A549 (cell line): ENCODE data around the gene USF1. TPM values are rescaled to one million over a fixed set of nuclear protein-coding genes. Genes with fewer than 3 reads are reported as not detected.
A peak's percentile ranks its signal among the peaks of the same experiment; 100 is the strongest.

ENCODE experiments used
- ATAC-seq, 2 experiments: fragments of 200-7000 bp in 1 of 2; fragments of >200 bp in 1 of 2; cut with Nextera tagmentation in 1 of 2; cut with Tn5 transposase in 1 of 2; 3 replicates each; pipeline versions ENCODE4 v1.8.0 to v1.9.1; 2018 to 2020; ENCODE audit warnings: mild to moderate bottlenecking in 1 of 2, moderate library complexity in 1 of 2
- CTCF ChIA-PET: fragments of 300-600 bp; sonication (Branson Sonifier 250); formaldehyde crosslinking; extraction: SDS; loops from one replicate; lab custom pipeline; 2021; ENCODE audit warnings: antibody characterized with exemption, inconsistent platforms; lab: Yijun Ruan, JAX
- POLR2A ChIA-PET: fragments of 350-600 bp; formaldehyde crosslinking; extraction: SDS; loops from one replicate; lab custom pipeline; 2021; ENCODE audit warnings: antibody characterized with exemption, inconsistent platforms; lab: Yijun Ruan, JAX
- DNase-seq, 2 experiments: peaks; one replicate each; pipeline versions ENCODE4 v3.0.0 to v3.0.0-alpha.2; 2011 to 2016; ENCODE audit warnings: low read depth in 1 of 2, low spot score in 1 of 2
- FAIRE-seq: peaks from 2 replicates; lab custom pipeline; 2011; peaks lifted over from hg19 to GRCh38; lab: Jason Lieb, UNC
- H3K27ac ChIP-seq, 2 experiments: fragments of >200 bp; sonication (Bioruptor Twin); formaldehyde crosslinking; 3 replicates each; pipeline ENCODE4 v1.5.1; 2016 to 2017
- H3K4me1 ChIP-seq: fragments of >200 bp; sonication (Bioruptor Twin); formaldehyde crosslinking; 3 replicates; pipeline ENCODE4 v1.6.1; 2016
- H3K4me2 ChIP-seq: fragments of >200 bp; sonication (Bioruptor Twin); formaldehyde crosslinking; 3 replicates; pipeline ENCODE4 v1.6.1; 2016
- H3K4me3 ChIP-seq: fragments of >200 bp; sonication (Bioruptor Twin); formaldehyde crosslinking; 3 replicates; pipeline ENCODE4 v1.5.1; 2016
- H3K9me3 ChIP-seq: fragments of >200 bp; sonication (Bioruptor Twin); formaldehyde crosslinking; 3 replicates; pipeline ENCODE4 v1.6.1; 2016
- CHD2 ChIP-seq: fragments of 150-350 bp; IDR thresholded peaks from 2 replicates; pipeline ENCODE4 v1.6.1; 2014; ENCODE audit warnings: low read length; ENCODE audit not compliant: partially characterized antibody
- EHMT2 ChIP-seq: fragments of 200-600 bp; sonication (generic); IDR thresholded peaks from 2 replicates; pipeline ENCODE4 v1.6.1; 2016; ENCODE audit warnings: antibody characterized with exemption, low read depth, mild to moderate bottlenecking, moderate library complexity
- EP300 ChIP-seq, 2 experiments: fragments of >200 bp; sonication (Bioruptor Twin); formaldehyde crosslinking; IDR thresholded peaks; 2 replicates in 1 of 2; 3 replicates in 1 of 2; pipeline ENCODE4 v1.6.1; 2016 to 2017
- FOSB ChIP-seq: fragments of 250-450 bp; sonication (Bioruptor Pico); IDR thresholded peaks from 2 replicates; pipeline ENCODE4 v1.5.0; 2020; ENCODE audit warnings: mild to moderate bottlenecking, moderate library complexity
- FOXS1 ChIP-seq: fragments of 250-450 bp; sonication (Bioruptor Pico); IDR thresholded peaks from 2 replicates; pipeline ENCODE4 v1.5.0; 2020; ENCODE audit warnings: mild to moderate bottlenecking, moderate library complexity
- HDAC2 ChIP-seq: fragments of 200-600 bp; sonication (generic); IDR thresholded peaks from 2 replicates; pipeline ENCODE4 v1.6.1; 2016
- HES2 ChIP-seq: fragments of >200 bp; sonication (Bioruptor Twin); formaldehyde crosslinking; IDR thresholded peaks from 2 replicates; pipeline ENCODE4 v1.6.1; 2016
- HOXB5 ChIP-seq: fragments of 250-450 bp; sonication (Bioruptor Pico); IDR thresholded peaks from 2 replicates; pipeline ENCODE4 v1.5.0; 2020; ENCODE audit warnings: mild to moderate bottlenecking, moderate library complexity
- JUN ChIP-seq, 2 experiments: fragments of >200 bp; sonication (Bioruptor Twin); formaldehyde crosslinking; IDR thresholded peaks; 2 replicates in 1 of 2; 3 replicates in 1 of 2; pipeline ENCODE4 v1.6.1; 2016 to 2017
- MAFK ChIP-seq: fragments of 450-650 bp; IDR thresholded peaks from 2 replicates; pipeline ENCODE4 v1.6.1; 2014; ENCODE audit not compliant: partially characterized antibody
- POLR2A ChIP-seq: IDR thresholded peaks from 2 replicates; pipeline ENCODE4 v1.6.1; 2012; ENCODE audit warnings: mild to moderate bottlenecking, low read length
- RAD21 ChIP-seq, 2 experiments: fragments of >200 bp in 1 of 2; sonication (Bioruptor Twin) in 1 of 2; formaldehyde crosslinking in 1 of 2; IDR thresholded peaks in 1 of 2; conservative IDR thresholded peaks in 1 of 2; 2 replicates in 1 of 2; 3 replicates in 1 of 2; pipeline ENCODE4 v1.6.1; 2012 to 2018; ENCODE audit warnings: inconsistent platforms in 1 of 2
- RCOR1 ChIP-seq: fragments of 150-350 bp; IDR thresholded peaks from 2 replicates; pipeline ENCODE4 v1.6.1; 2014; ENCODE audit warnings: antibody characterized with exemption, low read length, low read depth
- RNF2 ChIP-seq: fragments of 200-600 bp; sonication (generic); IDR thresholded peaks from 2 replicates; pipeline ENCODE4 v1.6.1; 2016; ENCODE audit warnings: low read depth, mild to moderate bottlenecking, antibody characterized with exemption, moderate library complexity, borderline replicate concordance
- SMC3 ChIP-seq: fragments of >200 bp; sonication (Bioruptor Twin); formaldehyde crosslinking; IDR thresholded peaks from 3 replicates; pipeline ENCODE4 v1.6.1; 2018; ENCODE audit warnings: inconsistent platforms
- TFCP2L1 ChIP-seq: fragments of 250-450 bp; sonication (Bioruptor Pico); IDR thresholded peaks from 2 replicates; pipeline ENCODE4 v1.5.0; 2021; ENCODE audit warnings: mild to moderate bottlenecking
- ZNF302 ChIP-seq: fragments of 250-450 bp; sonication (Bioruptor Pico); IDR thresholded peaks from 2 replicates; pipeline ENCODE4 v1.9.0; 2021; ENCODE audit warnings: inconsistent platforms, mild to moderate bottlenecking, moderate library complexity
- WGBS: methylation state at CpG from one replicate; pipeline ENCODE4 v1.1.6; 2017; ENCODE audit errors: missing lambda C conversion rate; 5-methylcytosine and 5-hydroxymethylcytosine counted together
- polyA plus RNA-seq, 4 experiments: library from polyadenylated mRNA; depleted of rRNA in 3 of 4; stranded (reverse); fragments of >200 nt; fragmentation: RNase III in 1 of 4; extraction: RNeasy Plus Mini Kit Qiagen cat#74134 plus additional on column Dnase treatment in 1 of 4; gene quantifications; 2 replicates in 3 of 4; 3 replicates in 1 of 4; pipeline ENCODE4 v1.2.3, GENCODE V29; 2011 to 2017
- TF ChIP-seq, protein P1 (sequence below): fragments of 200-600 bp; sonication (generic); IDR thresholded peaks from 2 replicates; pipeline ENCODE4 v1.6.1; 2016; ENCODE audit warnings: antibody characterized with exemption, mild to moderate bottlenecking, moderate library complexity

USF1 gene
- polyA plus RNA-seq, 2 of the 4 experiments (the other 2 are of a cell fraction) = 35.5 to 60.5 TPM

DNA sequence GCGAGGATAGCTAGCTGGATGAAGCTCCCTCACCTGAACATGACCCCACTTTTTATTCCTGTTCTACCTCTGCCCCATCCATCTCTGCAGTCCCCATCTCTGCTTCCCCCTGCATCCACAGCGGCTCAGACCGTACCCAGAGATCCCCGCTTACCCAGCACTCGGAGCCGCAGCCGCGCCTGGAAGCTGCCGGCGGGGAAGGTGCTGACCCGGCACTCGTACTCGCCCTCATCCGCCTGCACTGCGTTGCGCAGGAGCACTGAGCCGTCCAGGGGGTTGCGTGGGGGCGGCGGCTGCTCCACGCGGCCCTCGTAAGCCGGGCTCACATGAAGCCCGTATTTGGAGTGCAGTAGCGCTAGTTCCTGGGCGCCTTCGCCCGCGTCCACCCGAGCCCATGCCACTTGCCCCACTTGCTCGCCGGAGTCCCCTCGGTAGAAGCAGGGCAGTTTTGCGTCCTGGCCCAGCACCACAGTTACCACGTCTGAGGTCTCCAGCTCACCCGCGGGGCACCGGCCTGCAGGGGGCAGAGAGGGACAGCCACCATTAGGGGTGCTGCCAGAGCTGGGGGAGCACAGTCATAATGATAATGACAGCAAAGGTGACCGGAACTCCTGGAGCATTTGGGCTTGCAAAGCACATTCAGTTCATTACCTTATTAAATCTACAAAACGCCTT, 33.8 kb upstream of the USF1 start:
- DNase-seq = no peak
- Histone ChIP-seq H3K9me3 (no peaks in the 10 kb centered on the region), H3K4me3 (no peak overlapping the region), H3K27ac (peak overlapping the region in 1 of 2 experiments; percentile 5; a peak in 1 of 6 replicates), H3K4me2 (no peak overlapping the region), H3K4me1 (peaks cover 40% of the 10 kb centered on the region)
- no peak for FAIRE-seq
- TF ChIP-seq POLR2A = no peak
- no peak for TF ChIP-seq EP300 (IDR thresholded peaks at IDR 0.05)
- ChIA-PET POLR2A (interaction anchor here (0.9 kb wide), 1 partner anchor 32 kb away, joined by 3 read pairs; no protein-coding TSS in a partner anchor), CTCF (interaction anchor here (1.1 to 12.7 kb wide), 5 partner anchors 8 to 82 kb away, joined by 3 to 167 read pairs (median 5); partner anchors contain the start of gene KLHDC9)
- WGBS = 93% methylated on average over 26 of the region's 41 CpGs
- no peak for ATAC-seq

DNA sequence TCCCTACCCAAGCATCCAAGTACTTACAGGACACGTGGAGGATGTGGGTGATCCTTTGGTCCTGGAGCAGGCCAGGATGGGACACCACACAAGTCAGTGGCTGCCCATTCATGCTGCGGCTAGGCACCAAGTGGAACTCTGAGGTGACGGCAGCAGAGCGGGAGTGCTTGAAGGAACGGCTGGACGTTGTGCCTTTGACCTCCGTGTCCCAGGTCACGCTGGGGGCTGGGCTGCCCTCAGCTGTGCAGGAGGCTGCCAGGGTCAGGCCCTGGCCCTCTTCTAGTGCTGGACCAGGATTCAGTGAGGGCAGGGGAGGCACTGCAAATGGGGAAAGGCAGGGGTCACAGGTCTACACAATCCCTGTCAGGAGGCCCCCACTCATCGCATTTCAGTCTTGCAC, 31.6 kb upstream of the USF1 start:
- POLR2A ChIA-PET = no interaction called here
- peak overlapping the region in 1 of 2 experiments; percentile 45; a peak in 2 of 6 replicates for H3K27ac ChIP-seq

GRCh38 chr1:161076410-161076809, 30.6 kb upstream of the USF1 start:
- ChIA-PET POLR2A (interaction anchor here (0.6 kb wide), 1 partner anchor 283 kb away, joined by 3 read pairs; no protein-coding TSS in a partner anchor), CTCF (interaction anchor here (8.0 to 13.9 kb wide), 2 partner anchors 11 to 21 kb away, joined by 74 to 319 read pairs; partner anchors contain the start of genes KLHDC9 and NECTIN4)
- no peak for ATAC-seq
- TF ChIP-seq TFCP2L1 (CRISPR knock-in tag) = no peak
- TF ChIP-seq, protein P1, sequence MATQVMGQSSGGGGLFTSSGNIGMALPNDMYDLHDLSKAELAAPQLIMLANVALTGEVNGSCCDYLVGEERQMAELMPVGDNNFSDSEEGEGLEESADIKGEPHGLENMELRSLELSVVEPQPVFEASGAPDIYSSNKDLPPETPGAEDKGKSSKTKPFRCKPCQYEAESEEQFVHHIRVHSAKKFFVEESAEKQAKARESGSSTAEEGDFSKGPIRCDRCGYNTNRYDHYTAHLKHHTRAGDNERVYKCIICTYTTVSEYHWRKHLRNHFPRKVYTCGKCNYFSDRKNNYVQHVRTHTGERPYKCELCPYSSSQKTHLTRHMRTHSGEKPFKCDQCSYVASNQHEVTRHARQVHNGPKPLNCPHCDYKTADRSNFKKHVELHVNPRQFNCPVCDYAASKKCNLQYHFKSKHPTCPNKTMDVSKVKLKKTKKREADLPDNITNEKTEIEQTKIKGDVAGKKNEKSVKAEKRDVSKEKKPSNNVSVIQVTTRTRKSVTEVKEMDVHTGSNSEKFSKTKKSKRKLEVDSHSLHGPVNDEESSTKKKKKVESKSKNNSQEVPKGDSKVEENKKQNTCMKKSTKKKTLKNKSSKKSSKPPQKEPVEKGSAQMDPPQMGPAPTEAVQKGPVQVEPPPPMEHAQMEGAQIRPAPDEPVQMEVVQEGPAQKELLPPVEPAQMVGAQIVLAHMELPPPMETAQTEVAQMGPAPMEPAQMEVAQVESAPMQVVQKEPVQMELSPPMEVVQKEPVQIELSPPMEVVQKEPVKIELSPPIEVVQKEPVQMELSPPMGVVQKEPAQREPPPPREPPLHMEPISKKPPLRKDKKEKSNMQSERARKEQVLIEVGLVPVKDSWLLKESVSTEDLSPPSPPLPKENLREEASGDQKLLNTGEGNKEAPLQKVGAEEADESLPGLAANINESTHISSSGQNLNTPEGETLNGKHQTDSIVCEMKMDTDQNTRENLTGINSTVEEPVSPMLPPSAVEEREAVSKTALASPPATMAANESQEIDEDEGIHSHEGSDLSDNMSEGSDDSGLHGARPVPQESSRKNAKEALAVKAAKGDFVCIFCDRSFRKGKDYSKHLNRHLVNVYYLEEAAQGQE = no peak
- TF ChIP-seq RAD21 (conservative IDR thresholded peaks at IDR 0.05 in 1 of 2, IDR thresholded peaks at IDR 0.05 in 1 of 2) = no peak
- TF ChIP-seq HDAC2 = no peak
- no peak for TF ChIP-seq RCOR1
- TF ChIP-seq RNF2 = no peak
- TF ChIP-seq JUN (IDR thresholded peaks at IDR 0.05) = no peak
- Histone ChIP-seq H3K27ac (no peak overlapping the region), H3K4me3 (no peak overlapping the region), H3K4me2 (no peak overlapping the region), H3K9me3 (no peaks in the 10 kb centered on the region), H3K4me1 (peaks cover 28% of the 10 kb centered on the region)
- no peak for DNase-seq
- no peak for FAIRE-seq

More for the DNA sequence above, 31.6 kb upstream of the USF1 start:
- no peak for TF ChIP-seq CHD2
- TF ChIP-seq HES2 = no peak
- no peak for TF ChIP-seq FOXS1 (CRISPR knock-in tag)
- TF ChIP-seq SMC3 = no peak
- TF ChIP-seq ZNF302 (CRISPR knock-in tag) = no peak
- TF ChIP-seq EHMT2 = no peak
- TF ChIP-seq HOXB5 (CRISPR knock-in tag) = no peak
- TF ChIP-seq MAFK = no peak
- TF ChIP-seq FOSB (CRISPR knock-in tag) = no peak
- TF ChIP-seq, protein P1 = no peak
- TF ChIP-seq RAD21 (conservative IDR thresholded peaks at IDR 0.05 in 1 of 2, IDR thresholded peaks at IDR 0.05 in 1 of 2) = no peak
- FAIRE-seq (no peak), ATAC-seq (no peak), DNase-seq (no peak)
- Histone ChIP-seq H3K4me3 (no peak overlapping the region), H3K4me1 (peaks cover 26% of the 10 kb centered on the region), H3K9me3 (no peaks in the 10 kb centered on the region), H3K4me2 (no peak overlapping the region)
- WGBS = 86% methylated on average over 8 of the region's 9 CpGs
- CTCF ChIA-PET = interaction anchor here (13.9 kb wide), 1 partner anchor 20 kb away, joined by 319 read pairs; the partner anchor contains the start of gene KLHDC9
